ENCODE results near the gene TNFRSF13B.

Gene TNFRSF13B

DNA sequence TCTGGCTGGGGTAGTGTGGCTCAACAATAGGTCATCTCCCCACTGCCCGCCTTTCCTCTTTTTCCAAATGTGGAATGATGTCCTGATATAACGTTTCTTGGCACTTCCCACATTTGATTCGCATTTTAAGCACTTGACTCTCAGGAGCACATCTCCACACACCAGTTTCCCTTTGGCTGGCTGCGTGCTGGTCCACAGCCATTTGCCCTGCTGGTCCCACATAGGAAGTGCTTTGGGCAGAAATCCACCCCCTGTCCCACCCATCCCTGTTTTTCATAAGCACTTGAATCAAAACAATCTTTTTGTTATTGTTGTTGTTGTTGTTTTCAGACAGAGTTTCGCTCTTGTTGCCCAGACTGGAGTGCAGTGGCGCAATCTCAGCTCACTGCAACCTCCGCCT is 24.0 kb upstream of the TNFRSF13B start:
- TF ChIP-seq, protein P1, sequence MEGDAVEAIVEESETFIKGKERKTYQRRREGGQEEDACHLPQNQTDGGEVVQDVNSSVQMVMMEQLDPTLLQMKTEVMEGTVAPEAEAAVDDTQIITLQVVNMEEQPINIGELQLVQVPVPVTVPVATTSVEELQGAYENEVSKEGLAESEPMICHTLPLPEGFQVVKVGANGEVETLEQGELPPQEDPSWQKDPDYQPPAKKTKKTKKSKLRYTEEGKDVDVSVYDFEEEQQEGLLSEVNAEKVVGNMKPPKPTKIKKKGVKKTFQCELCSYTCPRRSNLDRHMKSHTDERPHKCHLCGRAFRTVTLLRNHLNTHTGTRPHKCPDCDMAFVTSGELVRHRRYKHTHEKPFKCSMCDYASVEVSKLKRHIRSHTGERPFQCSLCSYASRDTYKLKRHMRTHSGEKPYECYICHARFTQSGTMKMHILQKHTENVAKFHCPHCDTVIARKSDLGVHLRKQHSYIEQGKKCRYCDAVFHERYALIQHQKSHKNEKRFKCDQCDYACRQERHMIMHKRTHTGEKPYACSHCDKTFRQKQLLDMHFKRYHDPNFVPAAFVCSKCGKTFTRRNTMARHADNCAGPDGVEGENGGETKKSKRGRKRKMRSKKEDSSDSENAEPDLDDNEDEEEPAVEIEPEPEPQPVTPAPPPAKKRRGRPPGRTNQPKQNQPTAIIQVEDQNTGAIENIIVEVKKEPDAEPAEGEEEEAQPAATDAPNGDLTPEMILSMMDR (IDR thresholded peaks at IDR 0.05; ENCODE audit: extremely low read depth, missing control alignments) = no peak
- no peak for DNase-seq (ENCODE audit: low spot score)

DNA sequence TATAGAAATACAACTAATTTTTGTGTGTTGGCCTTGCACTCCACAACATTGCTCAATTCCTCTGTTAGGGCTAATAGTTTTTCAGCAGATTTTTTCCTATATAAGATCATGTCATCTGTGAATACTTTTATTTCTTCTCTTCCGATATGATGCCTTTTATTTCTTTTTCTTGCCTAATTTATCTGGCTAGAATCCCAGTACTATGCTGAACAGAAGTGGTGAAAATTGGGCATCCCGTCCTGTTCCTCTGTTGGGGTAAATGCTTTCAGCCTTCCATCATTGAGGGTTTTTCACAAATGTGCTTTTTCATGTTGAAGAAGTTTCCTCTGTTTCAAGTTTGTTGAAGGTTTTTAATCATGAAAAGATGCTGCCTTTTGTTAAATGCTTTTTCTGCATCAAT is 22.7 kb upstream of the TNFRSF13B start:
- TF ChIP-seq, protein P1 (IDR thresholded peaks at IDR 0.05; ENCODE audit: extremely low read depth, missing control alignments) = no peak
- DNase-seq (ENCODE audit: low spot score) = no peak

DNA sequence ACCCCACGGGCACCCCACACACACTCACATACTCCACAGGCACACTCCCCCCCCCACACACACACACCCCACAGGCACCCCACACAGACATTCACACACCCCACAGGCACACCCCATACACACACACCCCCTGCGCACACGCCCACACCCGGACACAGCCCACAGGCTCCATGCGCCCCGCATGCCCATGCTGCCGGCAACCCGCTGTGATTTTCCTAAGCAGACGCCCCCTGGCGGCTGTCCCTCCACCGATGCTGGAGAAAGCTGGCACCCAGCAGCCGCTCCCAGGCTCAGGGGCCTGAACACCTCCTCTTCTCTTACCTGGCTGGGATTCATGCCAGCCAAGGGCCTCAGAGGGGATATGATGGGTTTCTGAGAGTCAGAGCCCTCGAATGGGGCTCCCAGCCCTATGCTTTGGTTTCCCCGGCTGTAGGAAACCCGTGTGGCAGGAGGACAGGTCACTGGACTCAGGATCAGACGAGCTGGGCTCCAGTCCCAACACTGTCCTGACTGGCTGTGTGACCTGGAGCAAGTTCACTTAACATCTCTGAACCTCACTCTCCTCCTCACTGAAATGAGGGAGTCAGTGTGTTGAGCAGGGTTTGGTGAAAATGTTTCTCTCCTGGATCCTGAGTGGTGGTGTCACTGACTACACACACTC is 19.6 kb upstream of the TNFRSF13B start:
- DNase-seq (ENCODE audit: low spot score) = peak; percentile 82
- TF ChIP-seq, protein P1 (IDR thresholded peaks at IDR 0.05; ENCODE audit: extremely low read depth, missing control alignments) = peak; percentile 89

DNA sequence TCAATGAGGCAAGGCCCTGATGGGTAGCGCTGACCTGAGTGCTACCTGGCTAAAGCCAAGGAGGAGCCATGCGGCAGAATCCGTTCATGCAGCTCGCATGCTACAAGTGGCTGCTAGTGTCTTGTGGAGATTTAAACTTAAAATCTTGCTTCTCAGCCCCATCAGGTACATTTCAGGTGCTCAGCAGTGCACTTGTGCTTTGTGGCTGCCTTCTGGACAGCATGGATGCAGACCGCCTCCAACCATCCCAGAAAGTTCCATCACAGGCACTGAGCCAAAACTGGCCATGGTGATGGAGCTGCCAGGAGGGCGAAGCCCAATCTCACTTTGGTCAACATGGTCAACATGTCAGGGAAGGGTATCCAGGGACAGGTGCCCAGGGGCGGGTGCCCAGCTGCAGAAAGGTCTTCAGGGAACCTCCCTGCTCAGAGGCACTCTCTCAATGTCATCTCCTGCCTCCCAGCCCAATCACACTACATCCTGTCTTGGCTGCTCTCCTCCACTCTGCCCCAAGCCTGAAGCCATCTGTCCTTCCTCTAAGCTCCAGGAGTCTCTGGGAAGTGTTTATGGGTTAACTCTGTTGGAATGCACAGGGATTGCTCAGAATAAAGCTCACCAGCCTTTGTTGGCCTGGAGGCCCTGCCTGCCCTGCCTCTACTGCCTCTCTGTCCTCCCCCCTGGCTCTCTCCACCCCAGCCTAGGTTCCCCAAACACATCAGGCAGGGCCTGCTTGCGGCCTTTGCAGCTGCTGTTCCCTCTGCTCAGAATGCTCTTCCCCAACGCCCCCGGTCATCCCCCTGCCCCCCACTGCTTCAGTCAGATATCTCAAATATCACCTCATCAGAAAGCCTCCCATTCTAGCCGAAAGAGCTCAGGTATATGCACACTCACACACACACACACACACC is 18.3 kb upstream of the TNFRSF13B start:
- DNase-seq (ENCODE audit: low spot score) = no peak
- TF ChIP-seq, protein P1 (IDR thresholded peaks at IDR 0.05; ENCODE audit: extremely low read depth, missing control alignments) = no peak

DNA sequence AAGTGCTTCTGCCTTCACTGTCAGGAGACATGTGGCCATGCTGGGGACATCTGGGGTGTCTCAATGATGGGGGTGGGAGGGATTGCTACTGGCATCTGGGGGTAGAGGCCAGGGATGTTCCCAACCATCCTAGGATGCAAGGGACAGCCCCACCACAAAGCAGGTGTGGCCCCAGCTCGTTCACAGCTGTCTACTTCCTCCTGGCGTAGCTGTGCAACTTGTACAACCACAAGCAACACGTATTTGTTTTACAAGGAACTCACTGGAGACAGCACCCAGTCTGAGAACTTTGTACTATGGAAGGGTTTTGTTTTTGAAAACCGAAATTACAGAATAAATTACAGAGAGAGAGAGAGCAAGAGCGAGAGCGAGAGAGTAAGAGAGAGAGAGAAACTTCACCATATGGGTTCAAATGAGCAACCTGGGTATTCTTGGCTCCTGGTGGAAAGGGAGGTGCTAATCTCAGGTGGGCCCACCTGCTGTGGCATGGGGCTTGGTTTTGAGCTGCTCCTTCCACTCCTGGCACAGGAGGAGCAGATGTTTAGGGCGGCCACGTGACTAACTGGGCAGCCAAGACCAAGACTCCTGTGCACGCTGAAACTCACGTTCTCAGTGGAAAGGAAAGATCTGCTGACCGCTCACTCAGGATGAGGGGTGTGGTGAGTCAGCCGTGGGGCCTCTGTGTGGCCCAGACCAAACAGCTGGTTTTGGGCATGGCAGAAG is 17.5 kb upstream of the TNFRSF13B start:
- TF ChIP-seq, protein P1 (IDR thresholded peaks at IDR 0.05; ENCODE audit: extremely low read depth, missing control alignments) = no peak
- peak; percentile 54 for DNase-seq (ENCODE audit: low spot score)

DNA sequence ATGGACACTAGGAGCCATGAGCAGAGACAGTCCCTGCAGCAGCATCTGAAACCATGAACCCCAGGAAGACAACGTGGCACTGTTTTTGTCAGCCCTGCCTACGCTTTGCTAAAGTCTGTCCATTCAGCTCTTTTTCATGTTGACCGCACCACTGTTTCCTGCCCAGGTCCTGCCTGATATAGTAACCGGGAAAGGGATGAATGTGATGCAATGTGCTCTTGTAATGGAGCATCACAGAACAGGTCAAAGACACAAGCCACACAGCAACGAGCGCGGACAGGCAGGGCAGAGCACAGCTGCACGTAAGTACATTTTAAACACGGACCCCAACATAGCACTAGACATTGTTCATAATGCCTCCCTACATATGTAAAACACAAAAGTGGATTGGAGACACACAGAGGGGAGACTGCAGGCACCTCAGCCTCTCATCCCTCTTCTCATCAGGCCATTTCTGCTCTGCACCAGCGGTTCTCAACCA is 16.9 kb upstream of the TNFRSF13B start:
- TF ChIP-seq, protein P1 (IDR thresholded peaks at IDR 0.05; ENCODE audit: extremely low read depth, missing control alignments) = no peak
- DNase-seq (ENCODE audit: low spot score) = peak; percentile 49
